ENCODE measurements around the gene SUGP2. TPM values are rescaled to one million over a fixed set of nuclear protein-coding genes. Genes with fewer than 3 reads are reported as not detected.

Gene SUGP2
- total RNA-seq, 1 experiment from 2014 or later: 74.1 TPM

DNA sequence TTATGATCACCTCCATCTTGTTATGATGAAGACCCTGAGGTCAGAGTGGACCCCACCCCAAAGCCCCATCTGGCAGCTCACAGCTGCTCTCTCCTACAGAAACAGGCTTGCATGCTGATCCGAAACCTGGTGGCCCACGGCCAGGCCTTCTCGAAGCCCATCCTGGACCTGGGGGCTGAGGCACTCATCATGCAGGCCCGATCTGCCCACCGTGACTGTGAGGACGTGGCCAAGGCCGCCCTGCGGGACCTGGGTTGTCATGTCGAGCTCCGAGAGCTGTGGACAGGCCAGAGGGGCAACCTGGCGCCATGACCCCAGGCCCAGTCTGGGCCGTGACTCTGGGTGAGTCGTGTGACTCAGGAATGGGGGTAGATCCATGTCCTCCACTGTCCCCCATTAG, 24.0 kb upstream of the SUGP2 start:
- DNase-seq: no peak
- TF ChIP-seq, protein P1, sequence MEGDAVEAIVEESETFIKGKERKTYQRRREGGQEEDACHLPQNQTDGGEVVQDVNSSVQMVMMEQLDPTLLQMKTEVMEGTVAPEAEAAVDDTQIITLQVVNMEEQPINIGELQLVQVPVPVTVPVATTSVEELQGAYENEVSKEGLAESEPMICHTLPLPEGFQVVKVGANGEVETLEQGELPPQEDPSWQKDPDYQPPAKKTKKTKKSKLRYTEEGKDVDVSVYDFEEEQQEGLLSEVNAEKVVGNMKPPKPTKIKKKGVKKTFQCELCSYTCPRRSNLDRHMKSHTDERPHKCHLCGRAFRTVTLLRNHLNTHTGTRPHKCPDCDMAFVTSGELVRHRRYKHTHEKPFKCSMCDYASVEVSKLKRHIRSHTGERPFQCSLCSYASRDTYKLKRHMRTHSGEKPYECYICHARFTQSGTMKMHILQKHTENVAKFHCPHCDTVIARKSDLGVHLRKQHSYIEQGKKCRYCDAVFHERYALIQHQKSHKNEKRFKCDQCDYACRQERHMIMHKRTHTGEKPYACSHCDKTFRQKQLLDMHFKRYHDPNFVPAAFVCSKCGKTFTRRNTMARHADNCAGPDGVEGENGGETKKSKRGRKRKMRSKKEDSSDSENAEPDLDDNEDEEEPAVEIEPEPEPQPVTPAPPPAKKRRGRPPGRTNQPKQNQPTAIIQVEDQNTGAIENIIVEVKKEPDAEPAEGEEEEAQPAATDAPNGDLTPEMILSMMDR (IDR thresholded peaks at IDR 0.05; ENCODE audit: insufficient read depth in 1 of 2, low read depth in 1 of 2, low read length in 1 of 2, severe bottlenecking in 1 of 2, unreplicated experiment in 1 of 2): no peak
- peaks cover 18% of the 10 kb centered on the region for H3K36me3 Mint-ChIP-seq (ENCODE audit: insufficient read depth, unreplicated experiment)
- Histone ChIP-seq H3K4me1 (peaks cover 2% of the 10 kb centered on the region), H3K9me3 (no peaks in the 10 kb centered on the region), H3K36me3 (ENCODE audit: control insufficient read depth, insufficient read depth, low read length) (peaks cover 5% of the 10 kb centered on the region), H3K27me3 (replicated peaks; ENCODE audit: control insufficient read depth, insufficient read depth, low read length) (no peaks in the 10 kb centered on the region), H3K4me3 (ENCODE audit: low read depth, low read length) (no peak overlapping the region)
- H3K4me1 Mint-ChIP-seq (ENCODE audit: low read depth, unreplicated experiment): no peaks in the 10 kb centered on the region
- H3K9me3 Mint-ChIP-seq (ENCODE audit: unreplicated experiment): no peaks in the 10 kb centered on the region
- no peak overlapping the region for H3K4me3 Mint-ChIP-seq (ENCODE audit: unreplicated experiment)
- intact Hi-C loops (cut with micrococcal nuclease; ENCODE audit: unreplicated experiment): no loop called here
- no peaks in the 10 kb centered on the region for H3K27me3 Mint-ChIP-seq (ENCODE audit: insufficient read depth, unreplicated experiment)
- ChIA-PET CTCF (no interaction called here), POLR2A (no interaction called here)
- no peak overlapping the region for H3K27ac Mint-ChIP-seq (ENCODE audit: unreplicated experiment)
- BruUV-seq (replicated peaks): no TSS peak

- H3K4me3 ChIP-seq (ENCODE audit: low read depth, low read length): no peak overlapping the region
- Mint-ChIP-seq H3K4me1 (ENCODE audit: low read depth, unreplicated experiment) (no peaks in the 10 kb centered on the region), H3K27ac (ENCODE audit: unreplicated experiment) (no peak overlapping the region), H3K4me3 (ENCODE audit: unreplicated experiment) (no peak overlapping the region), H3K27me3 (ENCODE audit: insufficient read depth, unreplicated experiment) (no peaks in the 10 kb centered on the region), H3K9me3 (ENCODE audit: unreplicated experiment) (no peaks in the 10 kb centered on the region), H3K36me3 (ENCODE audit: insufficient read depth, unreplicated experiment) (peaks cover 19% of the 10 kb centered on the region)
- DNase-seq: no peak
- BruUV-seq (replicated peaks): no TSS peak
- H3K9me3 ChIP-seq: no peaks in the 10 kb centered on the region
- H3K27me3 ChIP-seq (replicated peaks; ENCODE audit: control insufficient read depth, insufficient read depth, low read length): no peaks in the 10 kb centered on the region
- peaks cover 5% of the 10 kb centered on the region for H3K36me3 ChIP-seq (ENCODE audit: control insufficient read depth, insufficient read depth, low read length)
- H3K4me1 ChIP-seq: no peaks in the 10 kb centered on the region
- TF ChIP-seq, protein P1 (IDR thresholded peaks at IDR 0.05; ENCODE audit: insufficient read depth in 1 of 2, low read depth in 1 of 2, low read length in 1 of 2, severe bottlenecking in 1 of 2, unreplicated experiment in 1 of 2): no peak
- CTCF ChIA-PET: no interaction called here
- POLR2A ChIA-PET: no interaction called here
- intact Hi-C loops (cut with micrococcal nuclease; ENCODE audit: unreplicated experiment): no loop called here
Measured at GRCh38 chr19:19056636-19057275, 23.4 kb upstream of the SUGP2 start.

DNA sequence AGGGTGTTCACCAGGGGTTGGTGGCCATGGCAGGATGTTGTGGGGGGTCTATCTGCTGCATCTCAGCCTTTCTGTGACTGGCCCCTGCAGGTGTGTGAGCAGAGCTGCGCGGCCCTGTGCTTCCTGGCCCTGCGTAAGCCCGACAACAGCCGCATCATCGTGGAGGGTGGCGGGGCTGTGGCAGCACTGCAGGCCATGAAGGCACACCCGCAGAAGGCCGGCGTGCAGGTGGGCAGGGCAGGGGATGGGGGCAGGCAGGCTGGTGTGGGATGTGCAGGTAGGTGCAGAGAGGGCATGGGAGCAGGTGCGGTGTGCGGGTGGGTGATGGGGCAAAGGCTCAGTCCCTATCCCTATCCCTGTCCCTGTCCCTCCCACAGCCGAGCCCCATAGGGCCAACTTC, 22.4 kb upstream of the SUGP2 start:
- intact Hi-C loops (cut with micrococcal nuclease; ENCODE audit: unreplicated experiment): loop anchor here (2.0 kb wide), 1 partner anchor 57 kb away; no protein-coding TSS in a partner anchor
- no peaks in the 10 kb centered on the region for H3K9me3 ChIP-seq
- no peaks in the 10 kb centered on the region for H3K4me1 Mint-ChIP-seq (ENCODE audit: low read depth, unreplicated experiment)
- H3K27me3 ChIP-seq (replicated peaks; ENCODE audit: control insufficient read depth, insufficient read depth, low read length): no peaks in the 10 kb centered on the region
- BruUV-seq (replicated peaks): no TSS peak
- no peak for DNase-seq
- CTCF ChIA-PET: no interaction called here
- no peak overlapping the region for H3K4me3 ChIP-seq (ENCODE audit: low read depth, low read length)
- no peaks in the 10 kb centered on the region for H3K4me1 ChIP-seq
- TF ChIP-seq, protein P1 (IDR thresholded peaks at IDR 0.05; ENCODE audit: insufficient read depth in 1 of 2, low read depth in 1 of 2, low read length in 1 of 2, severe bottlenecking in 1 of 2, unreplicated experiment in 1 of 2): no peak
- POLR2A ChIA-PET: no interaction called here
- no peaks in the 10 kb centered on the region for H3K9me3 Mint-ChIP-seq (ENCODE audit: unreplicated experiment)
- no peaks in the 10 kb centered on the region for H3K27me3 Mint-ChIP-seq (ENCODE audit: insufficient read depth, unreplicated experiment)
- H3K4me3 Mint-ChIP-seq (ENCODE audit: unreplicated experiment): no peak overlapping the region
- peaks cover 7% of the 10 kb centered on the region for H3K36me3 ChIP-seq (ENCODE audit: control insufficient read depth, insufficient read depth, low read length)
- no peak overlapping the region for H3K27ac Mint-ChIP-seq (ENCODE audit: unreplicated experiment)
- H3K36me3 Mint-ChIP-seq (ENCODE audit: insufficient read depth, unreplicated experiment): peaks cover 27% of the 10 kb centered on the region
